Eye (tissue), 1 donor: ENCODE measurements around the gene EIF3D.
"Not testable (repeated sequence)": the region's sequence is repeated elsewhere in the genome, so short reads cannot be mapped to it uniquely, and the experiment has no call there.

Source experiments
- DNase-seq: peaks from one replicate; pipeline ENCODE4 v3.0.0-alpha.2; 2015

The EIF3D gene

GRCh38 chr22:36549033-36549432, 20.1 kb upstream of the EIF3D start:
- no peak for DNase-seq

DNA sequence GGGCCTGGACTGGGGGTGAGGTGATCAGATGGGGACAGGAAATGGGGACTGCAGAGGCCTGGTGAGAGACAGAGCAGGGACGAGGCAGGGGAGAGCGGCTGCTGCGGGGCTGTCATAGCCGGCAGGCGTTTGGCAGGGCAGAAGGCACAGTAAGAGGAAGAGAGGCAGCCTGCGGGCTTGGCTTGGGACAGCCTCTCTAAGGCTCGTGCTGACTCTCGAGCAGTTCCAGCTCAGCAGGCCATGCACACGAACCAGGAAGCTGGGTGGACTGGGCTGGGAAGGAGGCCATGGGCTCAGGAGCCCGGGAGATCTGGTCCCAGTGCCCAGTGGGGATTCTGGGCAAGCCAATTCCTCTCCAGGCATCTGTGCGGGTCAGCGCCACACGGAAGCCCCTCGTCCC, 19.6 kb upstream of the EIF3D start:
- no peak for DNase-seq

DNA sequence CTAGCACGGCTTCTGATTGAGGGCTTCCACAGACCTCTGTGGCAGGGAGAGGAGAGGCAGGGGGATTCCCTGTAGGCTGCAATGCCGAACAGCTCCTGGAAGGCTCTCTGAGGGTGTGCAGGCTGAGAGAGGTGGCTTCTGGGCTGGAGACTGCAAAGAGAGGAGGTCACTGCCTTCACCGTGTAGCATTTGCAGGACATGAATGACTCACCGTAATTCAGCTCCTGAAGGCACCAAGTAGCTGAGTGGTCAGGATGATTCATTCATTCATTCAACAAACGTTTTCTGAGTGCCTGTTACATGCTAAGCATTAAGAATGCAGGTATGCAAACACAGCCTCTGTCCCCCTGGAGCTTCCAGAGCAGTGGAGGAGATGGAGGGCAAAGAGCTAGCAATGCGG, 18.0 kb upstream of the EIF3D start:
- DNase-seq: no peak

DNA sequence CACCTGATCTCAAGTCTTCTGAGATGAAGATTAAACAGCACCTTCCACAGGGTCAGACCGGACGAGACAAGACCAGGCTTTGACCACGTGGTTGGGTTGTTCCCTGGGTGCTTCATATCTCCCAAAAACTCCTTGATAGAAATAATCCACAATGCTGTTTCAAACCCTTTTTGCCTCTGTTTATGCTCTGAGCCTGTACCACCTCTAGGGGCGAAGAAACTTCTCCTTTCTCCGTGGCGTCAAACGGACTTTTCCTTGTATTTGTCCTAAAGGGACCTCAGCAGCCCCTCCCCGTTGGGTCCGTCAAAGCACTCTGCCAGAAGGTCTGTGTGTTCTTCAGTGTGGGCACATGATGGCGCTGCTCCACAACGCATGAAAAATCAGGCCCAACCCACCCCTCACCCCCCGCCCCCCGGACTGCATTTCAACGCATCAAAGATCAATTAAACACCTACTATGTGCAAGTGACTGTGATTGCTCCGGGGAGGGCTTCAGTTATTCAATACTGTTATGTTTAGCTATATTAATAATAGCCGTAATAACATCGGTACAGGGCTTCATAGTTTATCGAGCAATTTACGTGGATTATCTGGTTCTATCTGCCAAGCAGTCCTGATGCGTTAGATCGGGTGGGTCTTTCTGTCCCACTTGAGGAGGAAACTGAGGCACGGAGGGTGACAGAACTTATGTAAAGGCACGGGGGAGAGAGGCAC, 17.3 kb upstream of the EIF3D start:
- peak; percentile 68 for DNase-seq

- no peak for DNase-seq
Measured at GRCh38 chr22:36544107-36544620, 15.2 kb upstream of the EIF3D start.

DNA sequence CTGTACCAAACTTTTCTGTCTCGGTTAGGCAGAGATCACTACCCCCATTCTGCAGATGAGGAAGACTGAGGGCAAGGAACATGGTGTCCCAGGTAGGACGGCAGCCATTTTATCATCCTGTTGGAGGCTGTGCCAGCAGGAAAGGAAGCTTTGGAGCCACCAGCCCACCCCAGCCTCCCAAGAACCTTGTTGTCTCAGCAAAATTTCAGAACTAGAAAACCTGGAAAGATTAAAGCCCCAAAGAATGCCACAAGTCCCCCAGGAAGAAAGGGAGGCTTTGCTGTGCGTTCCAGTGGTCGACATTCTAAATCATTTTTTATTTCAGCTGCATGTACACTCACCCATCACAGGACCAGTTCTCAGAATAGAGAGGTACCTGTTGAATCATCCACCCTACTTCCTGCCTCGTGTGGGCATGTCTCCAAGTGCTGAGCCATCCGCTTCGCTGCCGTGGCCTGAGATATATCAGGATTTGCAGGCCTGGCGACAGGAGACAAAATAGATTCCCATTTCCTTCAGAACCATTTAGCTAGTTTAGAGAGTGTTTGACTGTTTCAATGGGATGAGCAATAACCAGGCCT, 13.0 kb upstream of the EIF3D start:
- no peak for DNase-seq

DNA sequence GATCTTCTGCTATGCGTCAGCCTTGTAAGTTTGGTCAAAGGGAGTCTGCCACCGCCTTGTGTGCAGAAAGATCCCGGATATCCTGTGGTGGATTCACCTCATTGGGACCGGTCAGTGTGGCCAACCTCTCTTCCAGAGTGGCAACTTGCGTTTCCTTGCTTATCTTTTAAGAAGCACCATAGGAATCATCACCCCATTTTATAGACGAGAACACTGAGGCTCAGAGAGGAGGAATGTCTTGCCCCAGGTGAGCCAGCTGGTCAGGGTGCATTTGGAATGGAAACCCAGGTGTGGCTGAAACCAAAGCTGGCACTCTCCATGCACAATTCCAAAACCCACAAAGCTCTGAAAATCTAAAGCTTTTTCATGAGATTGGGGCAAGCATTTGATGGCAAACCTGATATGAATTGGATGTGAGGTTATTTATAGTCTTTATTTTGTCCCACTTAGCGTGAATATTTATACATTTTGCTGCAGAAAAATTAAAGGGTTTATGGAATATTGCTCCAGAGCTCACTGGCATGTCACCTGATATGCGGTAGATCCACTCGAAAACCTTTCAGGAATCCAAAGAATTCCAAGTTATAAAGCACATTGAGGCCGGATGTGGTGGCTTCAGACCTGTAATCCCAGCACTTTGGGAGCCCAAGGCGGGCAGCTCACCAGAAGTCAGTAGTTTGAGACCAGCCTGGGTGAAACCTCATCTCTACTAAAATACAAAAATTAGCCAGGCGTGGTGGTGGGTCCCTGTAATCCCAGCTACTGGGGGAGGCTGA, 12.1 kb upstream of the EIF3D start:
- DNase-seq: no peak

GRCh38 chr22:36538529-36538928, 9.6 kb upstream of the EIF3D start:
- no peak for DNase-seq

- DNase-seq: no peak
Measured at GRCh38 chr22:36536717-36537116, 7.8 kb upstream of the EIF3D start.

DNA sequence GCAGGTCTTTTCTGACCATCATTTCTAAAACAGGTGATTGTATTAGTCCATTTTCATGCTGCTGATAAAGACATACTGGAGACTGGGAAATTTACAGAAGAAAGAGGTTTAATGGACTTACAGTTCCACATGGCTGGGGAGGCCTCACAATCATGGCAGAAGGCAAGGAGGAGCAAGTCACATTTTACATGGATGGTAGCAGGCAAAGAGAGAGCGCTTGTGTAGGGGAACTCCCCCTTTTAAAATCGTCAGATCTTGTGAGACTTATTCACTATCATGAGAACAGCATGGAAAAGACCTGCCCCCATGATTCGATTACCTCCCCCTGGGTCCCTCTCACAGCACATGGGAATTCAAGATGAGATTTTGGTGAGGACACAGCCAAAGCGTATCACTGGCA, 4.4 kb upstream of the EIF3D start:
- not testable (repeated sequence) for DNase-seq

DNA sequence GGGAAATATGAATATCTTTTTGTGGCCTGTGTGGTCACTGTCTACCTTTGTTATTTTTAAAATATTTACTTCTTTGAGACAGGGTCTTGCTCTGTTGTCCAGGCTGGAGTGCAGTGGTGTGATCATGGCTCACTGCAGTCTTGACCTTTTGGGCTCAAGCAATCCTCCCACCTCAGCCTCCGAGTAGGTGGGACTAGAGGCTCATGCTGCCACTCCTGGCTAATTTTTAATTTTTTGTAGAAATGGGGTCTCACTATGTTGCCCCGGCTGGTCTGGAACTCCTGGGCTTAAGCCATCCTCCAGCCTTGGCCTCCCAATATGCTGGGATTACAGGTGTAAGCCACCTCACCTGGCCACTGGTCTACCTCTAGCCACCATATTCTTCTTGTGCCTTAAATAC, 3.5 kb upstream of the EIF3D start:
- DNase-seq: no peak

GRCh38 chr22:36528341-36528740, 625 bp downstream of the EIF3D start:
- no peak for DNase-seq

DNA sequence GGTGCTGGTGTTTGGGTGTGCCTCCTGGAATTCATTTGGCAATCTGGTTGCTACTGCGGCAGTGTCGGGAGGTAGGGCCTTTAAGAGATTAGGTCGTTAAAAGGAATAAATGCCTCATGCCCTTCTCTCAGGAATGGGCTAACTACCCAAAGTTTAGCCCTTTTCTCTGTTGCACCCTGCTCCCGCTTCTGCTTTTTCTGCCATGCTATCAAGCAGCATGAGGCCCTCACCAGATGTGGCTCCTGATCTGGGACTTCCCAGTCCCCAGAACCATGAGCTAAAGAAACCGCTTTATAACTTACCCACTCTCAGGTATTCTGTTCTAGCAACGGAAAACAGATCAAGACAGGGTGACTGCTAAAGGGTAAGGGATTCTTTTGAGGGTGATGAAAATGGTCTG, 6.3 kb downstream of the EIF3D start:
- no peak for DNase-seq

GRCh38 chr22:36520423-36520822, 8.5 kb downstream of the EIF3D start:
- DNase-seq: no peak

DNA sequence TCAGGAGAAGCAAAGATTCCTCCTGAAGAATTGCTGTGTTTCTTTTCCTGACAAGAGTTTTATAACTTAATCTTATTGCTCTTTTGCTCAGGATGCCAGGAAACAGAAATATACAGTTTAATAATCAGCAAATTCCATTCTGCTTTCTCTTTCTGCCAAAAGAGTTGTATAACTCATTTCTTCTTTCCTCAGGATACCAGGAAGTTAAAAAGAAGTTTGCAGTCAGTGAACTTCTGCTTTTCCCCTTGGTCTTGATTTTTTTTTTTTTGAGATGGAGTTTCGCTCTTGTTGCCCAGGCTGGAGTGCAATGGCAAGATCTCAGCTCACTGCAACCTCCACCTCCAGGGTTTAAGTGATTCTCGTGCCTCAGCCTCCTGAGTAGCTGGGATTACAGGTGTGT, 9.1 kb downstream of the EIF3D start:
- not testable (repeated sequence) for DNase-seq

DNA sequence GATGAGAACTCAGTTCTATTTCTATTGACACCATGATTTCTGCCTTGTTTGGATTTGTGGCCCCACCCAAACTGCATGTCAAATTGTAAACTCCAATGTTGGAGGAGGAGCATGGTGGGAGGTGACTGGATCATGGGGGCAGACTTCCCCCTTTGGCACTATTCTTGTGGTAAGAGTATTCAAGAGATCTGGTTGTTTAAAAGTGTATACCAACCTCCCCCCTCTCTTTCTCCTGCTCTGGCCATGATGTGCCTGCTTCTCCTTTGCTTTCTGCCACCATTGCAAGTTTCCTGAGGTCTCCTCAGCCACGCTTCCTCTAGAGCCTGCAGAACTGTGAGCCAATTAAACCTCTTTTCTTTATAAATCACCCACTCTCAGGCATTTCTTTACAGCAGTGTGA, 14.2 kb downstream of the EIF3D start:
- no peak for DNase-seq

- DNase-seq: no peak
Measured at GRCh38 chr22:36512991-36513390, 16.0 kb downstream of the EIF3D start.

DNA sequence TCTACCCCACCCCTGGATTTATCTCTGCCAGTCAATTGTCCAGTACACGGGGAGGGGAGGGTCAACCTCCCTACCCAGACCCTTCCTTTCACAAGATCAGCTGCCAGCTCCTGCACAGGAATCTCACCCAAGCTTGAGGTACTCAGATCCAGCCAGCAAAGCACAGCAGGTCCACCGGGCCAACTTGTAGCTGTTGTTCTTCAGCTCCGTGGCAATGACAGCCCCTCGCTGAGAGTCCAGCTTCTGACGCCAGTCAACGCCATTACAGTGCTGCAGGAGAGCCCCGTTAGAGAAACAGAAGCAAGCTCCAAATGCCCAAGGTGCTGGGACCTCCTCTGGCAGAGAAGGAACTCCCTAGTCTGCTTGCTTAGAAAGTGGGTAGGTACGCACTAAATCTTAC, 16.6 kb downstream of the EIF3D start:
- no peak for DNase-seq

DNA sequence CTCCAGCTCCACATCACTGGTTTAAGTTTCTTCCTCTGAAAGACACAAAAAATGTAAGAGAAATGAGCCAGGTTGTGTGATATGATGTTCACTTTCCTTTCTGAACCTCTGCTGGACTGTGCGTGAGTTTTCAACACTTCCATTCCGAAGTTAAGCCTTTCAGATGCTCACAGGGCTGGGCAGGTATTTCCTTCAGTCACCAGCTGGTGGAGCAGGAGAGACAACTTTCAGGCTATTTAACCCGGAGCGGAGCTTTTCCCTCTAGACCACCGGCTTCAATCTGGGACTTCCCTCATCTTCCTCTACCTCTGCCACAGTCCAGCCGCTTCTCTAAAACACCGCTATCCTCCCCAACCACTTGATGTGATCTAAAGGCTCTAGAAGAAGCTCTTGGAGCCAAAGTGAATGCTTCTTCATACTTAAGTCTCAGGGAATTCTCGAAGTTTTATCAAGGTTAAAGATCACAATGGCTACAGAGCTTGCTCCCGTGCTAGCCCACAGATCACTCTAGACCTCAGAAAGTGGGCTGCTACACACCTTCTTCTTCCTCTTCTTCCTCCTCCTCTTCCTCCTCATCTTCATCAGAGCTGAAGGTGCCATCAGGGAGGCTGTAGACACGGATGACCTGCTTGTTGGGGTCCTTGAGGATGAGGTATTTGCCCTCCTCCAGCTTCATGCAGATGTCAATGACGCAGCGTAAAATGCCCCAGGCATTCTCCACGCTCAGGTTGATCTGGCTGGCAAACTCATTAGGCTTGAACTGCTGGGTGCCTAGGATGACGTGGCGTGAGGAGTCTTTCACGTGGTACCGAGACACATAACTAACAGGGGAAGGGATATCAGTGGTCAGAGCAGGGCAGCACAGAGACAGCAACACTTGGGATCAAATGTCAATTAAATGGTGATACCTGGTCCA, 17.7 kb downstream of the EIF3D start:
- peak; percentile 79 for DNase-seq

- peak; percentile 5 for DNase-seq
Measured at GRCh38 chr22:36510384-36510783, 18.6 kb downstream of the EIF3D start.

- DNase-seq: no peak
Measured at GRCh38 chr22:36507518-36508010, 21.4 kb downstream of the EIF3D start.

GRCh38 chr22:36506637-36507517, 22.1 kb downstream of the EIF3D start, which contains the start of gene FOXRED2:
Gene FOXRED2 (minus strand): TSS chr22:36507040. CDS start chr22:36506422, 618 bp downstream.
- peak; percentile 96 for DNase-seq
